HEK293 (cell line): ENCODE data around the gene ZER1.

ENCODE experiments used
- AEBP2 ChIP-seq: fragments of 450-650 bp; formaldehyde crosslinking; IDR thresholded peaks from 2 replicates; pipeline ENCODE4 v1.5.1; 2016; ENCODE audit warnings: missing biosample characterization, missing genetic modification characterization, borderline replicate concordance
- GLIS1 ChIP-seq: fragments of 450-650 bp; formaldehyde crosslinking; IDR thresholded peaks from 2 replicates; pipeline ENCODE4 v1.5.1; 2016; ENCODE audit warnings: missing biosample characterization, missing genetic modification characterization
- INSM2 ChIP-seq: fragments of 450-650 bp; formaldehyde crosslinking; IDR thresholded peaks from 2 replicates; pipeline ENCODE4 v1.5.1; 2016; ENCODE audit warnings: missing biosample characterization, missing genetic modification characterization
- KLF17 ChIP-seq: fragments of 450-650 bp; formaldehyde crosslinking; IDR thresholded peaks from 2 replicates; pipeline ENCODE4 v1.5.1; 2016; ENCODE audit warnings: missing biosample characterization, missing genetic modification characterization
- KLF7 ChIP-seq: fragments of 450-650 bp; formaldehyde crosslinking; IDR thresholded peaks from 2 replicates; pipeline ENCODE4 v1.5.1; 2016; ENCODE audit warnings: missing biosample characterization, missing genetic modification characterization, borderline replicate concordance
- PRDM10 ChIP-seq: fragments of 450-650 bp; formaldehyde crosslinking; IDR thresholded peaks from 2 replicates; pipeline ENCODE4 v1.5.1; 2016; ENCODE audit warnings: missing biosample characterization, missing genetic modification characterization
- SP3 ChIP-seq: fragments of 450-650 bp; formaldehyde crosslinking; IDR thresholded peaks from 2 replicates; pipeline ENCODE4 v1.5.1; 2016; ENCODE audit warnings: missing biosample characterization, missing genetic modification characterization
- ZFP37 ChIP-seq: fragments of 450-650 bp; formaldehyde crosslinking; IDR thresholded peaks from 2 replicates; pipeline ENCODE4 v1.5.1; 2016; ENCODE audit warnings: missing biosample characterization, missing genetic modification characterization
- ZIC2 ChIP-seq: fragments of 450-650 bp; formaldehyde crosslinking; IDR thresholded peaks from 2 replicates; pipeline ENCODE4 v1.5.1; 2016; ENCODE audit warnings: missing biosample characterization, missing genetic modification characterization
- ZNF138 ChIP-seq: fragments of 450-650 bp; formaldehyde crosslinking; IDR thresholded peaks from 2 replicates; pipeline ENCODE4 v1.5.1; 2016; ENCODE audit warnings: missing biosample characterization, missing genetic modification characterization, borderline replicate concordance
- ZNF155 ChIP-seq: fragments of 450-650 bp; formaldehyde crosslinking; IDR thresholded peaks from 2 replicates; pipeline ENCODE4 v1.5.1; 2016; ENCODE audit warnings: missing biosample characterization, missing genetic modification characterization
- ZNF2 ChIP-seq: fragments of 450-650 bp; formaldehyde crosslinking; IDR thresholded peaks from 2 replicates; pipeline ENCODE4 v1.5.1; 2016; ENCODE audit warnings: missing biosample characterization, missing genetic modification characterization
- ZNF280C ChIP-seq: fragments of 450-650 bp; formaldehyde crosslinking; IDR thresholded peaks from 2 replicates; pipeline ENCODE4 v1.5.1; 2016; ENCODE audit warnings: missing biosample characterization, missing genetic modification characterization
- ZNF335 ChIP-seq: fragments of 450-650 bp; formaldehyde crosslinking; conservative IDR thresholded peaks from 2 replicates; pipeline ENCODE4 v1.5.1; 2016; ENCODE audit warnings: missing biosample characterization, missing genetic modification characterization
- ZNF404 ChIP-seq: fragments of 450-650 bp; formaldehyde crosslinking; IDR thresholded peaks from 2 replicates; pipeline ENCODE4 v1.5.1; 2017; ENCODE audit warnings: missing biosample characterization, missing genetic modification characterization
- ZNF501 ChIP-seq: fragments of 450-650 bp; formaldehyde crosslinking; IDR thresholded peaks from 2 replicates; pipeline ENCODE4 v1.5.1; 2016; ENCODE audit warnings: missing biosample characterization, missing genetic modification characterization
- ZNF529 ChIP-seq: fragments of 450-650 bp; formaldehyde crosslinking; IDR thresholded peaks from 2 replicates; pipeline ENCODE4 v1.5.1; 2017; ENCODE audit warnings: missing genetic modification characterization, missing biosample characterization; ENCODE audit not compliant: insufficient replicate concordance
- ZNF530 ChIP-seq: fragments of 450-650 bp; formaldehyde crosslinking; IDR thresholded peaks from 2 replicates; pipeline ENCODE4 v1.5.1; 2016; ENCODE audit warnings: low read depth, missing biosample characterization, missing genetic modification characterization
- ZNF548 ChIP-seq: fragments of 450-650 bp; formaldehyde crosslinking; IDR thresholded peaks from 2 replicates; pipeline ENCODE4 v1.5.1; 2016; ENCODE audit warnings: missing biosample characterization, missing genetic modification characterization
- ZNF624 ChIP-seq: fragments of 450-650 bp; formaldehyde crosslinking; IDR thresholded peaks from 2 replicates; pipeline ENCODE4 v1.5.1; 2017; ENCODE audit warnings: missing biosample characterization, missing genetic modification characterization
- ZNF654 ChIP-seq: fragments of 450-650 bp; formaldehyde crosslinking; IDR thresholded peaks from 2 replicates; pipeline ENCODE4 v1.5.1; 2016; ENCODE audit warnings: low read depth, missing biosample characterization, missing genetic modification characterization
- ZNF776 ChIP-seq: fragments of 450-650 bp; formaldehyde crosslinking; IDR thresholded peaks from 2 replicates; pipeline ENCODE4 v1.5.0; 2017; ENCODE audit warnings: missing biosample characterization, missing genetic modification characterization, borderline replicate concordance
- ZNF830 ChIP-seq: fragments of 450-650 bp; IDR thresholded peaks from 2 replicates; pipeline ENCODE4 v1.5.0; 2018; ENCODE audit warnings: missing biosample characterization, missing genetic modification characterization, low read depth, mild to moderate bottlenecking, moderate library complexity
- ZNF837 ChIP-seq: fragments of 450-650 bp; formaldehyde crosslinking; IDR thresholded peaks from 2 replicates; pipeline ENCODE4 v1.5.1; 2016; ENCODE audit warnings: missing biosample characterization, missing genetic modification characterization
- TF ChIP-seq, protein P1 (sequence below): fragments of 450-650 bp; formaldehyde crosslinking; IDR thresholded peaks from 2 replicates; pipeline ENCODE4 v1.5.1; 2016; ENCODE audit warnings: missing biosample characterization, missing genetic modification characterization

Gene ZER1

DNA sequence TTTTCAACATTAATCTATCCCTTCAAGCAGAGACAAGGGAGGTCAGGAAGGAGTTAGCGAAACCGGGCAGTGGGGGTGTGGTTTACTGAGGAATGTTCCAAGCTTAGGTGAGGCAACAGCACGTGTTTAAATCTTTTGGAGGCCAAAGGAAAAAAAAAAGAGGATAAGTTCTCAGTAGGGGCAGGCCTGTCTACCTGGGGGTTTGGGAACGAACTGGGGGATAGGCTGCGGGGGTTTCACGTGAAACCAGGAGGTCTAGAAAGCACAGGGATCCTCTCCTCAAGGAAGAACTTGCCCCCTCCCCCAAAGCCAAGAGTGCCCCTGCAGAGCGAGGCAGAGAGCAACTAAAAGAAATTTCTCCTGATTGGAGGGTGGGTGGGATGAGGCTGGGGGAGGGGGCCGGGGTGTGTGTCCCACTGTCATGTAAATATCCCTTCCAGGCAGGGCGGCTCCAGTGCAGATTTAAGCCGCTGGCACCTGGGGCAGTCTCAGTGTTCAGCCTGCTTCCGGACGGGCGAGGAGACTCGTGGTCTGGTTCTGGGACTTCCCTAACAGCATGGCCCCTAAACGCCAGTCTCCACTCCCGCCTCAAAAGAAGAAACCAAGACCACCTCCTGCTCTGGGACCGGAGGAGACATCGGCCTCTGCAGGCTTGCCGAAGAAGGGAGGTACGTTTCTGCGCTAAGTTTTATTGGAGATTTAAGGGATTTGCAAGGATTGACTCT lies 88.2 kb downstream of the ZER1 start (continued):
- TF ChIP-seq PRDM10 = peak; percentile 99
- no peak for TF ChIP-seq ZNF280C (tag by site-specific recombination)
- no peak for TF ChIP-seq KLF7
- TF ChIP-seq ZNF830 = no peak
- peak; percentile 64 for TF ChIP-seq ZNF335 (tag by site-specific recombination)
- no peak for TF ChIP-seq ZNF501 (tag by site-specific recombination)
- TF ChIP-seq SP3 (tag by site-specific recombination) = no peak; the same call in 1 of the 2 replicates
- TF ChIP-seq ZNF654 (tag by site-specific recombination) = no peak
- TF ChIP-seq ZNF155 (tag by site-specific recombination) = no peak
- TF ChIP-seq ZNF529 = no peak
- TF ChIP-seq ZNF624 = no peak
- no peak for TF ChIP-seq KLF17
- no peak for TF ChIP-seq ZNF837 (tag by site-specific recombination)
- no peak for TF ChIP-seq INSM2 (tag by site-specific recombination)
- TF ChIP-seq ZNF404 (tag by site-specific recombination) = no peak
- TF ChIP-seq AEBP2 (tag by site-specific recombination) = no peak
- peak; percentile 68 for TF ChIP-seq ZIC2 (tag by site-specific recombination)
- TF ChIP-seq GLIS1 (tag by site-specific recombination) = peak; percentile 93
- no peak for TF ChIP-seq ZNF2 (tag by site-specific recombination)
- no peak for TF ChIP-seq ZNF548 (tag by site-specific recombination)
- TF ChIP-seq ZNF776 (tag by site-specific recombination) = no peak
- TF ChIP-seq ZFP37 = no peak
- TF ChIP-seq, protein P1, sequence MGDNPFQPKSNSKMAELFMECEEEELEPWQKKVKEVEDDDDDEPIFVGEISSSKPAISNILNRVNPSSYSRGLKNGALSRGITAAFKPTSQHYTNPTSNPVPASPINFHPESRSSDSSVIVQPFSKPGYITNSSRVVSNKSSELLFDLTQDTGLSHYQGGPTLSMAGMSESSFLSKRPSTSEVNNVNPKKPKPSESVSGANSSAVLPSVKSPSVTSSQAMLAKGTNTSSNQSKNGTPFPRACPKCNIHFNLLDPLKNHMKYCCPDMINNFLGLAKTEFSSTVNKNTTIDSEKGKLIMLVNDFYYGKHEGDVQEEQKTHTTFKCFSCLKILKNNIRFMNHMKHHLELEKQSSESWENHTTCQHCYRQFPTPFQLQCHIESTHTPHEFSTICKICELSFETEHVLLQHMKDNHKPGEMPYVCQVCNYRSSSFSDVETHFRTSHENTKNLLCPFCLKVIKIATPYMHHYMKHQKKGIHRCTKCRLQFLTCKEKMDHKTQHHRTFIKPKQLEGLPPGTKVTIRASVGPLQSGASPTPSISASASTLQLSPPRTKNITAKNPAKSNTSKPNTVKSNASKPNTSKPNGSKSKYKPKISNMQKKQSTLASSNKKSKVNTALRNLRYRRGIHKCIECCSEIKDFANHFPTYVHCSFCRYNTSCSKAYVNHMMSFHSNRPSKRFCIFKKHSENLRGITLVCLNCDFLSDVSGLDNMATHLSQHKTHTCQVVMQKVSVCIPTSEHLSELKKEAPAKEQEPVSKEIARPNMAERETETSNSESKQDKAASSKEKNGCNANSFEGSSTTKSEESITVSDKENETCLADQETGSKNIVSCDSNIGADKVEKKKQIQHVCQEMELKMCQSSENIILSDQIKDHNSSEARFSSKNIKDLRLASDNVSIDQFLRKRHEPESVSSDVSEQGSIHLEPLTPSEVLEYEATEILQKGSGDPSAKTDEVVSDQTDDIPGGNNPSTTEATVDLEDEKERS (tag by site-specific recombination) = no peak
- no peak for TF ChIP-seq ZNF138 (tag by site-specific recombination)
- no peak for TF ChIP-seq ZNF530
